HepG2 (cell line): ENCODE measurements around the gene GPC6. TPM values are rescaled to one million over a fixed set of nuclear protein-coding genes. Genes with fewer than 3 reads are reported as not detected.

Source experiments
- ATAC-seq: fragments of 200-7000 bp; cut with Tn5 transposase; 3 replicates; pipeline ENCODE4 v1.9.1; 2020; ENCODE audit warnings: mild to moderate bottlenecking, moderate library complexity
- BruUV-seq: library from RNA; stranded (reverse); fragments of 400-500 nt; replicated peaks from 2 replicates; lab custom pipeline; 2021; lab: Mats Ljungman, UMichigan
- CTCF ChIA-PET: fragments of 300-600 bp; formaldehyde crosslinking; extraction: SDS; loops from one replicate; lab custom pipeline; 2021; ENCODE audit warnings: low total read pairs, inconsistent platforms, low intra/inter-chr PET ratio; lab: Yijun Ruan, JAX
- POLR2A ChIA-PET: fragments of 350-600 bp; sonication (Branson Sonifier 250); formaldehyde crosslinking; loops from one replicate; lab custom pipeline; 2020; ENCODE audit warnings: antibody characterized with exemption, inconsistent platforms; lab: Yijun Ruan, JAX
- DNase-seq: peaks from one replicate; pipeline ENCODE4 v3.0.0-alpha.2; 2015; ENCODE audit warnings: low spot score
- FAIRE-seq: peaks from 3 replicates; lab custom pipeline; 2011; peaks lifted over from hg19 to GRCh38; lab: Jason Lieb, UNC
- H2AFZ ChIP-seq: one replicate; pipeline ENCODE4 v1.6.1; 2011; ENCODE audit warnings: low read length, inconsistent platforms
- H3K27ac ChIP-seq: fragments of 300-600 bp; 3 replicates; pipeline ENCODE4 v1.8.0; 2011; ENCODE audit warnings: mixed run types, mild to moderate bottlenecking, mixed read lengths, low read length, inconsistent platforms; ENCODE audit not compliant: insufficient read depth; ENCODE audit errors: extremely low read length
- H3K27me3 ChIP-seq, 2 experiments: fragments of 200-600 bp in 1 of 2; 2 replicates in 1 of 2; 3 replicates in 1 of 2; pipeline versions ENCODE4 v1.6.0 to v1.8.0; 2011; ENCODE audit warnings: low read length in 2 of 2, mild to moderate bottlenecking in 2 of 2, moderate library complexity in 2 of 2, inconsistent platforms in 1 of 2; ENCODE audit not compliant: insufficient read depth in 2 of 2, control insufficient read depth in 1 of 2
- H3K36me3 ChIP-seq, 2 experiments: fragments of 200-600 bp in 1 of 2; replicated peaks in 1 of 2; 2 replicates in 1 of 2; 3 replicates in 1 of 2; pipeline versions ENCODE4 v1.5.1 to v1.8.0; 2011; ENCODE audit warnings: low read length in 2 of 2, inconsistent platforms in 1 of 2; ENCODE audit not compliant: insufficient read depth in 2 of 2, control insufficient read depth in 1 of 2
- H3K4me1 ChIP-seq: 2 replicates; pipeline ENCODE4 v1.5.1; 2012; ENCODE audit warnings: low read length, inconsistent platforms; ENCODE audit not compliant: insufficient read depth
- H3K4me2 ChIP-seq: 2 replicates; pipeline ENCODE4 v1.6.0; 2011; ENCODE audit warnings: low read depth, low read length, inconsistent platforms
- H3K4me3 ChIP-seq, 3 experiments: fragments of 200-600 bp in 1 of 3; sonication (generic), shearing (Covaris generic) in 1 of 3; replicated peaks in 1 of 3; 2 replicates each; pipeline ENCODE4 v1.5.1; 2011 to 2016; ENCODE audit warnings: low read length in 3 of 3, inconsistent platforms in 2 of 3, low read depth in 2 of 3, mild to moderate bottlenecking in 2 of 3, control low read depth in 1 of 3, mixed read lengths in 1 of 3; ENCODE audit not compliant: insufficient read depth in 1 of 3
- H3K79me2 ChIP-seq: one replicate; pipeline ENCODE4 v1.6.1; 2011; ENCODE audit warnings: low read length, inconsistent platforms; ENCODE audit not compliant: insufficient read depth
- H3K9ac ChIP-seq: 2 replicates; pipeline ENCODE4 v1.6.0; 2011; ENCODE audit warnings: mild to moderate bottlenecking, low read depth, low read length, inconsistent platforms; ENCODE audit not compliant: insufficient read depth
- H3K9me3 ChIP-seq: 2 replicates; pipeline ENCODE4 v1.5.1; 2012; ENCODE audit warnings: mild to moderate bottlenecking, low read length
- H4K20me1 ChIP-seq: 2 replicates; pipeline ENCODE4 v1.6.0; 2011; ENCODE audit warnings: inconsistent platforms, mild to moderate bottlenecking, low read length, moderate library complexity; ENCODE audit not compliant: insufficient read depth
- CEBPB ChIP-seq: IDR thresholded peaks from 2 replicates; pipeline ENCODE4 v1.6.1; 2011; ENCODE audit warnings: low read depth, low read length, improper control_type of control experiment, borderline replicate concordance
- ESRRA ChIP-seq: sonication (generic); formaldehyde crosslinking; IDR thresholded peaks from 2 replicates; pipeline ENCODE4 v1.5.1; 2020; ENCODE audit warnings: mild to moderate bottlenecking, low read depth, missing genetic modification reagents
- ETS1 ChIP-seq: sonication (generic); formaldehyde crosslinking; IDR thresholded peaks from 2 replicates; pipeline ENCODE4 v1.4.0; 2020; ENCODE audit warnings: missing genetic modification reagents
- MTF1 ChIP-seq: sonication (generic); formaldehyde crosslinking; IDR thresholded peaks from 2 replicates; pipeline ENCODE4 v1.5.0; 2020; ENCODE audit warnings: missing genetic modification reagents
- ZNF121 ChIP-seq: sonication (generic); formaldehyde crosslinking; IDR thresholded peaks from 2 replicates; pipeline ENCODE4 v1.5.0; 2020; ENCODE audit warnings: mild to moderate bottlenecking, missing genetic modification reagents
- ZNF160 ChIP-seq: sonication (generic); formaldehyde crosslinking; IDR thresholded peaks from 2 replicates; pipeline ENCODE4 v1.8.0; 2022; ENCODE audit warnings: mild to moderate bottlenecking, inconsistent platforms, missing genetic modification reagents
- ZNF878 ChIP-seq: sonication (generic); formaldehyde crosslinking; IDR thresholded peaks from 2 replicates; pipeline ENCODE4 v1.8.1; 2023; ENCODE audit warnings: mild to moderate bottlenecking, missing genetic modification reagents, moderate library complexity
- WGBS: methylation state at CpG from one replicate; pipeline ENCODE4 v1.1.6; 2017; ENCODE audit warnings: low lambda C conversion rate; 5-methylcytosine and 5-hydroxymethylcytosine counted together
- in situ Hi-C: cut with HindIII; loops from 2 replicates; pipeline ENCODE4 v1.10.0; 2017; ENCODE audit warnings: low pct_unique_long_range_greater_than_20kb; ENCODE audit not compliant: extremely low pct_ligation_motif_present
- intact Hi-C: fragments of 100-400 bp; cut with micrococcal nuclease; formaldehyde crosslinking; loops from one replicate; pipeline ENCODE4 v1.10.0; 2022; ENCODE audit not compliant: unreplicated experiment
- polyA plus RNA-seq, 8 experiments: library from polyadenylated mRNA; depleted of rRNA in 3 of 8; stranded (reverse) in 7 of 8; unstranded in 1 of 8; fragments of >200 nt; fragmentation: Illumina TruSeq in 4 of 8; extraction: Trizol in 4 of 8; gene quantifications; 2 replicates each; pipeline versions ENCODE4 v1.2.1 to v1.2.3, GENCODE V29; 2011 to 2016; ENCODE audit warnings: low read depth in 4 of 8, missing spikeins in 1 of 8, mixed read lengths in 1 of 8; ENCODE audit not compliant: insufficient read depth in 1 of 8
- total RNA-seq, 5 experiments: library from RNA; depleted of rRNA; stranded (reverse); fragments of >200 nt; fragmentation: Illumina TruSeq; extraction: Trizol; gene quantifications; 2 replicates each; pipeline ENCODE4 v1.2.3, GENCODE V29; 2016; ENCODE audit warnings: low read depth in 1 of 5

The GPC6 gene
- total and polyA plus RNA-seq, 2 of the 13 experiments (the other 11 are each of a cell fraction or from before 2014, with no cell fraction given): 24.5 to 33.9 TPM

- BruUV-seq: no TSS peak
- Histone ChIP-seq H3K9ac (no peak overlapping the region), H3K27ac (no peak overlapping the region), H3K9me3 (no peaks in the 10 kb centered on the region), H3K27me3 (no peaks in the 10 kb centered on the region)
- no peak for DNase-seq
- no peak for TF ChIP-seq ESRRA (CRISPR knock-in tag)
- peak; percentile 51; the same call in 1 of the 2 replicates for TF ChIP-seq ZNF121
- TF ChIP-seq, all 625 proteins: peak for 1
- Histone ChIP-seq H3K36me3 (no peaks in the 10 kb centered on the region), H3K4me1 (peaks cover 31% of the 10 kb centered on the region), H3K79me2 (peaks cover 21% of the 10 kb centered on the region), H2AFZ (no peak overlapping the region), H3K4me3 (no peak overlapping the region), H3K4me2 (no peak overlapping the region), H4K20me1 (no peaks in the 10 kb centered on the region)
- intact Hi-C loops (no loop called here), in situ Hi-C loops (no loop called here)
- FAIRE-seq: no peak
- no peak for ATAC-seq
- CTCF ChIA-PET: no interaction called here
- 88% methylated on average over 2 of the region's 2 CpGs for WGBS
- POLR2A ChIA-PET: interaction anchor here (2.8 kb wide), 1 partner anchor 8 kb away, joined by 15 read pairs; no protein-coding TSS in a partner anchor
Measured at GRCh38 chr13:93256998-93257397, 30.4 kb downstream of the GPC6 start.

- ChIA-PET CTCF (no interaction called here), POLR2A (interaction anchor here (1.3 to 2.8 kb wide), 2 partner anchors 10 to 11 kb away, joined by 3 to 15 read pairs; no protein-coding TSS in a partner anchor)
- Histone ChIP-seq H3K36me3 (no peaks in the 10 kb centered on the region), H3K79me2 (peaks cover 27% of the 10 kb centered on the region), H3K4me1 (peaks cover 14% of the 10 kb centered on the region; the same call in 1 of the 2 replicates), H3K4me3 (no peak overlapping the region), H3K27ac (no peak overlapping the region), H3K9me3 (no peaks in the 10 kb centered on the region), H3K4me2 (no peak overlapping the region), H3K27me3 (no peaks in the 10 kb centered on the region), H4K20me1 (no peaks in the 10 kb centered on the region), H2AFZ (no peak overlapping the region), H3K9ac (no peak overlapping the region)
- intact Hi-C loops (no loop called here), in situ Hi-C loops (no loop called here)
- TF ChIP-seq MTF1 (CRISPR knock-in tag): no peak
- TF ChIP-seq ZNF878: no peak
- TF ChIP-seq CEBPB: peak; percentile 17; the same call in 1 of the 2 replicates
- no peak for TF ChIP-seq ETS1 (CRISPR knock-in tag)
- no peak for TF ChIP-seq ZNF160 (CRISPR knock-in tag)
- no peak for ATAC-seq
- FAIRE-seq: no peak
- BruUV-seq: no TSS peak
- DNase-seq: no peak
Measured at GRCh38 chr13:93259527-93260080, 33.0 kb downstream of the GPC6 start.
